Nephron progenitor cell (in vitro differentiated cells): ENCODE data around the gene SMARCA1.

Experiments
- DNase-seq: peaks from one replicate; pipeline ENCODE4 v3.0.0; 2021
- H3K27ac Mint-ChIP-seq: 2 replicates; pipeline ENCODE4 v1.8.0; 2021; ENCODE audit warnings: mild to moderate bottlenecking, moderate library complexity, mixed read lengths
- H3K27me3 Mint-ChIP-seq: 2 replicates; pipeline ENCODE4 v1.8.0; 2021; ENCODE audit warnings: mild to moderate bottlenecking, low read depth, mixed read lengths; ENCODE audit not compliant: poor library complexity
- H3K36me3 Mint-ChIP-seq: 2 replicates; pipeline ENCODE4 v1.8.0; 2021; ENCODE audit warnings: low read depth, mixed read lengths
- H3K4me1 Mint-ChIP-seq: 2 replicates; pipeline ENCODE4 v1.8.0; 2021; ENCODE audit warnings: mixed read lengths
- H3K4me3 Mint-ChIP-seq: 2 replicates; pipeline ENCODE4 v1.8.0; 2021; ENCODE audit warnings: mild to moderate bottlenecking, moderate library complexity, mixed read lengths
- H3K9me3 Mint-ChIP-seq: 2 replicates; pipeline ENCODE4 v1.8.0; 2021; ENCODE audit warnings: mild to moderate bottlenecking, moderate library complexity, mixed read lengths
- CTCF ChIP-seq: fragments of 200-600 bp; sonication (generic); IDR thresholded peaks from 2 replicates; pipeline ENCODE4 v1.5.0; 2021; ENCODE audit warnings: antibody characterized with exemption

The SMARCA1 gene

GRCh38 chrX:129534816-129535578 is 11.7 kb upstream of the SMARCA1 start:
- no peaks in the 10 kb centered on the region for H3K9me3 Mint-ChIP-seq
- TF ChIP-seq CTCF = no peak
- H3K36me3 Mint-ChIP-seq = no peaks in the 10 kb centered on the region
- no peak overlapping the region for H3K4me3 Mint-ChIP-seq
- no peak overlapping the region for H3K27ac Mint-ChIP-seq
- peaks cover 8% of the 10 kb centered on the region for H3K27me3 Mint-ChIP-seq
- no peak for DNase-seq
- peaks cover 7% of the 10 kb centered on the region for H3K4me1 Mint-ChIP-seq

GRCh38 chrX:129531132-129531531 is 7.8 kb upstream of the SMARCA1 start:
- Mint-ChIP-seq H3K4me3 (no peak overlapping the region), H3K27me3 (peaks cover 12% of the 10 kb centered on the region), H3K36me3 (no peaks in the 10 kb centered on the region), H3K9me3 (no peaks in the 10 kb centered on the region), H3K4me1 (no peaks in the 10 kb centered on the region), H3K27ac (no peak overlapping the region)
- TF ChIP-seq CTCF = no peak
- DNase-seq = no peak

- H3K27ac Mint-ChIP-seq = no peak overlapping the region
- H3K4me1 Mint-ChIP-seq = no peaks in the 10 kb centered on the region
- no peaks in the 10 kb centered on the region for H3K9me3 Mint-ChIP-seq
- H3K36me3 Mint-ChIP-seq = no peaks in the 10 kb centered on the region
- H3K27me3 Mint-ChIP-seq = peaks cover 12% of the 10 kb centered on the region
- no peak overlapping the region for H3K4me3 Mint-ChIP-seq
- TF ChIP-seq CTCF = no peak
- no peak for DNase-seq
Measured at GRCh38 chrX:129530410-129530809, 7.1 kb upstream of the SMARCA1 start.

DNA sequence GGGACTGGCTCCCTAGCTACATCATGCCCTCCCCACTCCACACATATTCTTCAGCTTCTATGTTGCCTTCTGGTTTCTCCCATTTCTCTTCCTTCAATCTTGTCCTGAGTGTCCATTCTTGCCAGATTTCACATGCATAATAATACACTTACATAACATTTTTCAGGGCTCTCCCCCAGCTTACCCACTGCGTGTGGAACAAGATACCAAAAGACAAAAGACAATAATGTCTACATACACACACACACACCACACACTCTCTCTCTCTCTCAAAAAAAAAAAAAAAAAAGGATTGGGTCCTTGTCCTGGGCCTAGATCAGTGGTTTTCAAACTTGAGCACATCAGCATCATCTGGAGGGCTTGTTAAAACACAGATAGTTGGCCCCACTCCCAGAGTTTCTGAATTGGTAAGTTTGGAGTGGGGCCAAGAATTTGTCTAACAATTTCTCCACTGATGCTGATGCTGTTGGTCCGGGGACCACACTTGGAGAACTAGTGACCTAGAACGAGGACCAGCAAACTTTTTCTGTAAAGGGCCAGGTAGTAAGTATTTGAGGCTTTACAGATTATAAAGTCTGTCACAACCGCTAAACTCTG is 6.5 kb upstream of the SMARCA1 start:
- Mint-ChIP-seq H3K27me3 (peaks cover 12% of the 10 kb centered on the region), H3K9me3 (no peaks in the 10 kb centered on the region), H3K4me3 (no peak overlapping the region), H3K36me3 (no peaks in the 10 kb centered on the region), H3K4me1 (no peaks in the 10 kb centered on the region), H3K27ac (no peak overlapping the region)
- no peak for DNase-seq
- TF ChIP-seq CTCF = no peak

GRCh38 chrX:129525896-129526295 is 2.6 kb upstream of the SMARCA1 start:
- Mint-ChIP-seq H3K4me1 (peaks cover 9% of the 10 kb centered on the region), H3K36me3 (peaks cover 3% of the 10 kb centered on the region), H3K27ac (no peak overlapping the region), H3K9me3 (peaks cover 3% of the 10 kb centered on the region), H3K27me3 (peaks cover 4% of the 10 kb centered on the region), H3K4me3 (no peak overlapping the region)
- TF ChIP-seq CTCF = no peak
- DNase-seq = no peak

- Mint-ChIP-seq H3K9me3 (peaks cover 3% of the 10 kb centered on the region), H3K27me3 (peaks cover 4% of the 10 kb centered on the region), H3K4me1 (peaks cover 15% of the 10 kb centered on the region), H3K27ac (no peak overlapping the region), H3K4me3 (peak overlapping the region; percentile 17), H3K36me3 (peaks cover 9% of the 10 kb centered on the region)
- DNase-seq = no peak
- no peak for TF ChIP-seq CTCF
Measured at GRCh38 chrX:129525162-129525561, 1.9 kb upstream of the SMARCA1 start.
